Cerebellar cortex (tissue), 1 donor: ENCODE data around the gene SLC35F3.
"Not testable (repeated sequence)": the region's sequence is repeated elsewhere in the genome, so short reads cannot be mapped to it uniquely, and the experiment has no call there.

Experiments
- DNase-seq: peaks from one replicate; pipeline ENCODE4 v3.0.0-alpha.2; 2015; ENCODE audit warnings: low spot score

Gene SLC35F3

GRCh38 chr1:234226113-234226818, 321.8 kb downstream of the SLC35F3 start:
- DNase-seq, result no peak

DNA sequence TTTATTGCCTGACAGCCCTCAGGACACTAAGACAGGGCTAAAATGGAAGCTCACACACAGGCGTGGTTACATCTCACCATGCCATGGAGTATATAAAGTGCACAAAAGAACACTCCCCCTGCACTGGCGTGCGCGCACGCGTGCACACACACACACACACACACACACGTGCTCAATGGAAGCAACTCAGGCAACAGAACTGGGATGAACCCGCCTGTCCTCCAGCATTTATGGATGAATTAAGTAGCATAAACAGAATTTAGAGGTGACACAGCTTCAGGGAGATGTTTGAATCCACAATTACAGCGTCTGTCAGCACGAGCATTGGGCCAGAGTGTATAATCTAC, 322.3 kb downstream of the SLC35F3 start:
- DNase-seq, result no peak

GRCh38 chr1:234229581-234230387, 325.3 kb downstream of the SLC35F3 start:
- no peak for DNase-seq

- no peak for DNase-seq
Measured at GRCh38 chr1:234230414-234230862, 326.0 kb downstream of the SLC35F3 start.

DNA sequence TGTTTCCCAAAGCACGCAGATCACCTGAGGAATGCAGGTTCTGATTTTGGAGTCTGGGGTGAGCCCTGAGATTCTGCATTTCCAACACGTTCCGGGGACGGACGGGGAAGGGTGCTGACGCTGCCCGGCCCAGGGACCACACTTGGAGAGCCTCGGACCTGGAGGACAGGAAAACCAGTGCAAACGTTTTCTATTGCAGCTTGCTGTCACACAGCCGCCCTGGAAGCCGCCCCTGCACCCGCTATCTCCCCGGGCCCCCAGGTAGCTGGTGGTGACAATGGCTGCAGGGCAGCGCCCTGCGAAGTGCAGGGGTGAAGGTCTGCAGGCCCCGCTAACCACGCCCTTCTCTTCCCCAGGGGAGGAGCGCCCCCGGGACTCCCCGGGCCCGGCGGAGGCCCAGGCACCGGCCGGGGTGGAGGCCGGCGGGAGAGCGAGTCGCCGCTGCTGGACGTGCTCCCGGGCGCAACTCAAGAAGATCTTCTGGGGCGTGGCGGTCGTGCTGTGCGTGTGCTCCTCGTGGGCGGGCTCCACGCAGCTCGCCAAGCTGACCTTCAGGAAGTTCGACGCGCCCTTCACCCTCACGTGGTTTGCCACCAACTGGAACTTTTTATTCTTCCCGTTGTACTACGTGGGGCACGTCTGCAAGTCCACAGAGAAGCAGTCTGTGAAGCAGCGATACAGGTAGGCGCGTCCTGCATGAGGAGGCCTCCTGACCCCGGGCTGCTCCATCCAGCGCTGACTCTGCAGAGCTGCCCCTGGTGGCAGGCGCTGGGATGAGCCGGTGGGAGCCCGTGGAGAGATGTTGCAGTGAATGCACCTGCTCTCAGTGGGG, 326.8 kb downstream of the SLC35F3 start:
- DNase-seq, result no peak

GRCh38 chr1:234231893-234232276, 327.4 kb downstream of the SLC35F3 start:
- DNase-seq, result no peak

DNA sequence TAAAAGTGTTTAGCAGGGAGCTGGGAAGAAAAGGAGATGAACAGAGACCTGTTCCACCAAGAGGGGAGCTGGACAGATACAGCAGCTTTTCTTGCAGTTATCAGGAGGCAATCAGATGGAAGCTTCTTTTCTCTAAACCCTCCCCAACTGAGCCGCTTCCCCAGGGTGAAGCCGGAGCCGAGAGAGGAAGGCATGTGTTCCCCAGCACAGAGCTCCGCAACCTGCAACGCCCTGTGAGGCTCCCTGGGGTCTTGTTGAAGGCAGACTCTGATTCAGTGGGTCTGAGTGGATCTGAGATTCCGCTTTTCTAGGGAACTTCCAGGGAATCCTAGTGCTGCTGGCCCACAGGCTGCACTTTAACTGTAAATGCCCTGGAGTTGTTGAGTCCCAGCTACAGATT, 329.7 kb downstream of the SLC35F3 start:
- no peak for DNase-seq

DNA sequence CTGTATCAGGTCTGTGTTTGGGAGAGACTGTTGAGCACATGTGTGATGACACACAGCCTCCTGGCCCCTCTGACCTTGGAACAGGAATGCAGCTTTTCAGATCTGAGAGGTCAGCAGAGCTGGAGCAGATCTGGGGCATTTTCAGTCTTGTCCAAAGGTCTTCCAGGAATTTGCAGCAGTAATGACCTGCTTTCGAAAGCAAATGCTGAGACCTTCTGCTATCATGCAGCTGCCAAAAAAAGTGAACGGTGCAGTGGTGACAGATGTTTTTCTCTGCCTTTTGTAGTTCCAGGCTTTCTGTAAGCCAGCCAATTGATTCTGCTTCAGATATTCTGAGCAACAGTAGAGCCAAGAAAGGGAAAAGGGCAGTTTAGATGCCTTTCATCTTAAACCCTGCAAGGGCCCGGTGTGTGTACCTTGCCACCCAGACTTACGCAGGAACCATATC, 331.0 kb downstream of the SLC35F3 start:
- DNase-seq, result no peak

DNA sequence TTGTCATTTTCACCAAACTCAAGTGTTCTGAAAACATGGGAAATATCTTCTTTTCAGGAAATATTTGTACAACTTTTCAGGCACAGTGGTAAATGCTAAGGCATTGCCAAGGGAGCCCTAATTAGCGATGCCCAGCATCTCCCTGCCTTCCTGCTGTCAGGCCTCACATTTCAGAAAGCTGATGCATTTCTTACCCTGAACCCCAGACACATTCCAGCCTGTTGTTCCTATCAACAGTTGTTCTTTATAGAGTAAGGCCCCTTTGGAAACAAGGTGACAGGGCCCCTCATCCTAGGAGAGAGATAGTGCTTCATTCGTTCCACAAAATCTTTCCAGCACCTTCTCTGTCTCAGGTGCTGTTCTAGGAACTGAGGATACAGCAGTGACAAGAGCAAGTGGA, 332.9 kb downstream of the SLC35F3 start:
- DNase-seq, result no peak

DNA sequence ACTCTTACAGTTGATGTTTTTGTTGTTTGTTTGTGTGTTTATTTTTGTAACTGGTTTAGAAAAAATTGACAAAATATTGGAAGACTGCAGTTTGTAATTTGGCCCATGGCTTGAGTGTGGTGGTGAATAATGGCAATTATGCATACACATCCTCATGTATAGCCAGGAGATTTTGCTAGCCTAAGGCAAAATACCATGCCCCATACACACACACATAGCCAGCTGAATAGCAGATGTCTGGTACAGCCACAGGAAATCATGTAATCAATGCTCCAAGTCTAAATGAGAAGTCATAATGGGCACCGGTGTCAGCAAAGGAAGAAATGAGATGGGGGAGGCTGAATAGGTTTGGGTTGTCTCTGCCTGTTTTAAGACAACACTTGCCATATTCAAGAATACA, 333.6 kb downstream of the SLC35F3 start:
- no peak for DNase-seq

DNA sequence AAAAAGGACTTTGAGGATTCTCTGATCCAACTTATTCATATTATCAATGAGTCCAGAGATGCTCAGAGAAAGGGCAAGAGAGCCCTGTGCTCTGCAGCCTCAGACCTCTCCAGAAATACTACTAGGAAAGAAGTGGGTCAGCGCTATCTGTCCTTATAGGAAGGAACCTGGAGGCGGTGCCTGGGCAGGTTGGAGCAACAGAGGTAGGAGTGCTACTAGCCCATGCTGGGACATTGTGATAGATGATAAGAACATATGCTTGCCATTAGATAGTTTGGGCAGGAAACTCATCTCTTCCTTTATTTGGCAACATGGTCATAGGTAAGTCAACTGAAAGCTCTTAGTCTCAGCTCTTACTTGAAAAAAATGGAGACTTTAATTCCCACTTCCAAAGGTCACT, 335.0 kb downstream of the SLC35F3 start:
- DNase-seq, result no peak

DNA sequence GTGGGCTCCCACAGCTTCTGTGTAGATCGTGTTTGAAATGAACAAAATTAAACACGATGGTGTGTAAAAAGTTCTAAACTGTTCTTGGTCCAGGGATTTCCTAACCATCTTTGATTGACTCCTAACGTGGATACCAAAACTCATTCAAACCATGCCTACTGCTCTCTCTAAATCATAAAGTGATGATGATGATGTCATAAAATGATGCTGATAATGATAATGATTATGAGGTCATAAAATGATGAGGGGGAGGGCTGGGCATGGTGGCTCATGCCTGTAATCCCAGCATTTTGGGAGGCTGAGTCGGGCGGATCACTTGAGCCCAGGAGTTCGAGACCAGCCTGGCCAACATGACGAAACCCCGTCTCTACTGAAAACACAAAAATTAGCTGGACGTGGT, 335.5 kb downstream of the SLC35F3 start:
- DNase-seq, result no peak

GRCh38 chr1:234240680-234241079, 336.2 kb downstream of the SLC35F3 start:
- DNase-seq, result no peak

DNA sequence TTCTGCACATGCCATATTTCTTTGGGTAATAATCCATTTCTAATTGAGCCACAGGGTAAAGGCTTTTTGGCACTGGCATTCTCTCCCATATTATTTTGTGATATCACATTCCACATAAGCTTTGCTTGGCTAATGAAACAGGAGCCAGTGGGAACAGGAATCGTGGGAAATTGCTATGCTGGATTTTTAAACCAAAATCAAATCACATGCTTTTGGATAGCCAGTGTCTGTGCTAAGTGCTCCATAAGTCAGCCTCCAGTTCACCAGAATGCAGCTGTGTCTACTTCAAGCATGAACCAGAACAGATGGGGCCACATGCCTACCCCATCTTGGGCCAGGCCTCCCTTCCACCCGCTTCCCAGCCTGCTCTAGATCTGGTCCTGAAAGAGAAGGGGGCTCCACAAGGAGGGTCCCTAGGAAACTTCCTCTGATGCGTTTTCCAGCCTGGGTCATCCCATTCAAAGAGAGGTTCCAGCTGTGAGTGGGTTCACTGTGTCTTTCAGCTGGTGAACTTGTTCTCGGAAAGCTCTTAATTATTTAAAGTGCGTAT, 337.5 kb downstream of the SLC35F3 start:
- no peak for DNase-seq

- DNase-seq, result no peak
Measured at GRCh38 chr1:234243521-234244260, 339.2 kb downstream of the SLC35F3 start.

DNA sequence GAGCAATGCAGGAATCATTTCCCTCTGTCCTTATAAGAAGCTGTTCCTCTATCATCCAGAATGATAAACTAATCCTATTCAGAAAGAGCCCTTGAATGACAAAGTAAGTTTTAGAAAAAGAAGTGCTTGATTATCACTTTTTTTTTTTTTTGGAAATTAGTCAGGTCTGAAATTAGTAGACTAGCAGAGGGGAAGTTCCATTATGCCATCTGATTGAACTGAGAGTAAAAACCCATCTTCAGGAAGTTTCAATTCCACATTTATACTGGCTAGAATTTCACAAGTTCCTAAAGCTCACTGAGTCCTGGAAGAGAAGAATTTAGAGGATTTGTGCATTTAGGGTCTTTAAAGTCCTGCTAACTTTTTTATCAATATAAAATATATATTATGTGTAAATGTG, 340.0 kb downstream of the SLC35F3 start:
- DNase-seq, result no peak

- DNase-seq, result no peak
Measured at GRCh38 chr1:234246638-234247116, 342.2 kb downstream of the SLC35F3 start.

DNA sequence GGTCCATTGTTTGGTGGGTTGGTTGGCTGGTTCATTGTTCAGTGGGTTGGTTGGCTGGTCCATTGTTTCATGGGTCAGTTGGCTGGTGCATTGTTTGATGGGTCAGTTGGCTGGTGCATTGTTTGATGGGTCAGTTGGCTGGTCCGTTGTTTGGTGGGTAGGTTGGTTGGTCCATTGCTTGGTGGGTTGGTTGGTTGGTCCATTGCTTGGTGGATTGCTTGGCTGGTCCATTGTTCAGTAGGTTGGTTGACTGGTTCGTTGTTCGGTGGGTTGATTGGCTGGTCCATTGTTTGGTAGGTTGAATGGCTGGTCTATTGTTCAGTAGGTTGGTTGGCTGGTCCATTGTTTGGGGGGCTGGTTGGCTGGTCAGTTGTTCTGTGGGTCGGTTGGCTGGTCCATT, 343.3 kb downstream of the SLC35F3 start:
- DNase-seq, result not testable (repeated sequence)

GRCh38 chr1:234250747-234251146, 346.3 kb downstream of the SLC35F3 start:
- no peak for DNase-seq

DNA sequence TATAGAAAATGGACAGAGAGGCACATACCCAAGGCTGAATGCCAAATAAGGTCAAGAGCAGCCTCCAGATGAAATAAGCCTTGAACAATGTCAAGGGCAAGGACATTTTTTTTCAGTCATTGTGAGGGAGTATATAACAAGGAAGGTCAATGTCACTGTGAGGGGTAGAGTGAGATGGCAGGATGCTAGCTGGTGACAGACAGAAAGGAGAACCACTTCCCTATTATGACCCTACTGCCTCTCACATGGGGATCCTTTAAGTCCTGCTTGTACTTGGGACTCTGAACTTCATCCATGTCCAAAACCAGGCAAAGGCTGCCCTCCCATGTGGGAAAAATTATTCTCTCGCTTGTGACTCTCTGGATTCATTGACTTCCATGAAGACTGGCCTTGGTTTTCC, 349.3 kb downstream of the SLC35F3 start:
- DNase-seq, result no peak

DNA sequence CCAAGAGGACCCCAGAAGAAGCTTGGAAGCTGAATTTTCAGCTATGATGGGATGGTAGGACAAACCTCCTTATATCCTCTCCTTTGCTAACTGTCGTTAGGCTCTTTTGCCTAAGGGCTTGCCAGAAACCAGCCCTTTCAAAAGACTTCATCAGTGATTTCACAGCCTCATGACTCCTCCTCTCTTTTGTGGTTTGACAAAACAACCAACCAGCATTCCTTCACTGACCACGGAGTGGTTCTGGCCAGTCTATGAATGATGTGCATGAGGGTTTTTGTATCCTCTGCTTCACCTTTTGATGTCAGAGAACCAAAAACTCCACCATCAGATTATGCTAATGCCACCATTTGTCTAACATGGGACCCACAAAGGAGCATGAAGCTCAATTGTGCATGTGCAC, 351.9 kb downstream of the SLC35F3 start:
- DNase-seq, result no peak
